HG03280 (cell line): ENCODE results near the gene PKP2.

ENCODE experiments used
- ATAC-seq: cut with Tn5 transposase; IDR thresholded peaks from one replicate; pipeline ENCODE4 v1.9.1; 2021; ENCODE audit warnings: mild to moderate bottlenecking, moderate library complexity; ENCODE audit not compliant: unreplicated experiment

The PKP2 gene

DNA sequence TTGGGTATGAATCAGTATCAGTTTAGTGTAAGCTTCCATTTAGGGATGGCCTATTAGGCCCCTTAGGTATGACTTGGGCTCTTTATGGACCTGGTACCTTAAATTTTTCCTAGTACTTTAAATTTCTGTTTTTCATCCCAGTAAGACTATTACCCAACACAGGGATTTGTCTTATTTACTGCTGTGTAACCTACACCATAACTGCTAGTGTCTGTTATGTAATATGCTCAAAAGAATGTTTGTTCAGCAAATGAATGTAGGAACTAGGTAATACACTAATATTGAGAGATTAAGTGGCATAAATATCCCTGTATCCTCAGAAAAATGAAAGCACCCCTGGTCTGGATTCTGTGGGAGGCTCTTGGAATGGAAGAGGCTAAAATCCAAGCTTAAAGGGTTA is 77.2 kb downstream of the PKP2 start:
- no peak for ATAC-seq

DNA sequence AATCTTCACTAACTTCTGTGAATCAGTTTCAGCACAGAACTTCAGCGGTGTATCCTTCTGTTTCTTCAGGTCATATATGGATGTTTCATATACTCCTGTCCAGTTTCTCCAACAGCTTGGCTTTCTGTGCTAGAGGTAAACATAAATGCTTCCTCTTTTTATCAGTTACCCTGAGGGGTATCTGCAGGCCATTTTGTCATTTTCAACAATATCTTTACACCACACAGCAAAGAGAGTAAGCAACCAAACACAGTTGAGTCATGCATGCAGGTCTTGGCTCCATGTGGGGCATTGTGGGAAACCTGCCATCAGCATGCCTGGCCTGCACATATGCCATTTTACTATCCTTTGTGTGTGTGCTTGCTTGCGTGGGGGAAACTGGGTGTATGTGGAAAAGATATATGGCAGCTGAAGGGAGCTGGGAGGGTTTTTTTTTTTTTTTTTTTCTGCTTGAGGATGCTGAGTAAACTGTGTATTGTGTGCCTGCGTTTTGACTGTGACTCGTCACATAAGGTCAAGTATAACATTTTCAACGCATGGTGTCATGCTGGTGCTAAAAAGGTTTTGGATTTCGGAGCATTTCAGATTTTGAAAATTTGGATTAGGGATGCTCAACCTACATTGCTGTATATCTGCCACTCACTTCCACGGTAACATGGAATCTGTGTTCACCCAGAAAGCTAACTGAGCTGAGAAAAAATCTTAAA is 84.7 kb downstream of the PKP2 start:
- no peak for ATAC-seq

DNA sequence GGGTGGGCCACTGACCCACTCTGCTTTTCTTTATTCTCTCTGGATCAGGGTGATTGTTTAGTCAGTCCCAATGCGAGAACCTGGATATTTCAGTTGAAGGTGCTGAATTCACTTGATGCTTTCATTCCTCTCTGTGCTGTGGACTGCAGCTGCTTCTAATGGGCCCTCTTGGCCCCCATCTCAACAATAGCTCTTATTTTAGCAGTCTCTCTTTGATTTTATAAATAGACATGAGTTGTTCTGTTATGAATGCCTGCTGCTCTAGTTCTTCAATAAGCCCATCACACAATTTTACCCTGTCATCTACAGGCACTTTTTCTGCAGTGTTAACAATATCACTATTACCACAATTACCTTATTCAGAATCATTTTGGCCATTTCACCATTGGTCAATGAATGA is 86.7 kb downstream of the PKP2 start:
- no peak for ATAC-seq

DNA sequence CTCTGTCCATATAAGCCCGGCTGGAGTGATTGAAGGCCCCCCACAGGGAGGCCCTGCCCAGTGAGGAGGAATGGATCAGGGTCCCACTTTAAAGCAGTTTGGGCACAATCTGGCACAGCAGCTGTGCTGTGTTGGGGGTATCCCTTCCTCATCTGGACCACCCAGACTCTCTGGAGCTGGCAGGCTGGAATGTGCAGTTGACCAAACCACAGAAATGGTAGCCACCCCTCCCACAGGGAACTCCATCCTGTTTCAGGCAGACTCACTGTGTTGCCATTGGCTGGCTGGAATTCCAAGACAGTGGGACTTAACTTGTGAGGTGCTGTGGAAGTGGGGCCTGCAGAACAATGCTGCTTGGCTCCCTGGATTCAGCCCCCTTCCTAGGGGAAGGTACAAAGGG is 87.4 kb downstream of the PKP2 start:
- no peak for ATAC-seq

DNA sequence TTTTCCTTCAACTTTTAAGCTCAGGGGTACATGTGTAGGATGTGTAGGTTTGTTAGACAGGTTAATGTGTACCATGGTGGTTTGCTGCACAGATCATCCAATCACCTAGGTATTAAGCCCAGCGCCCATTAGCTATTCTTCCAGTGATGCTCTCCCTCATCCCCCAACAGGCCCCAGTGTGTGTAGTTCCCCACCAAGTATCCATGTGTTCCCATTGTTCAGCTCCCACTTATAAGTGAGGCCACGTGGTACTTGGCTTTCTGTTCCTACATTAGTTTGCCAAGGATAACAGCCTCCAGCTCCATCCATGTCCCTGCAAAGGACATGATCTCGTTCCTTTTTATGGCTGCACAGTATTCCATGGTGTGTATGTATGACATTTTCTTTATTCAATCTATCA is 92.3 kb downstream of the PKP2 start:
- ATAC-seq = no peak

DNA sequence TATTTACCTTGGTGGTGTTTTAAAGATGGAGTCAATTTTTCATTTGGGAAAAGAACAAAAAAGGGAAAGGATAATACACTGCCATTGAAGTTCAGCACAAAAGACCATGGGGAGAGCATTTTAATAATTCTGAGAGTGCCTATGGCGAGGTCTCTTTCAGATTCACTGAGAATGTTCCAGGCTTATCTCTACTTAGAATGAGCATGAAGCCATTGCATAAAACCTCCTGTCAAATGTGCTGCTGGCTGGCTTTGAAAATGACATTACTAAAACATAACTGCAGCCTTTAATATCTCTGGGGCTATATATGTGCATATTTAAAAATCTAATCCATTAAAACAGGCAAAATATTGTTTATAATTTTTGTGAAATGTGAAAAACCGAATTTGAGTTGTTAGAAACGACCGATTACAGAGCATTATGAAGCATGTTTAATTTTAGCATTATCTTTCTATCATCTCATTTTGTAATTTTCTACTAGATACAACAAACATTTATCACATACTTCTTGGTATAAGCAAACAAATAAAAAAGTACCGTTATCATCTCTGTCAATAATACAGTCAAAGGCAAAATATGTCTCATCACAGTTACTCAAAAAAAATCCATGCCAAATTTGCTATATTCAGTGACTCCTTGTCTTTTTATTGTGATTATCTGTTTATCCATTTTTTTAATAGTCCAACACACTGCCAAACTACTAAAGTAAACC is 95.2 kb downstream of the PKP2 start:
- no peak for ATAC-seq

DNA sequence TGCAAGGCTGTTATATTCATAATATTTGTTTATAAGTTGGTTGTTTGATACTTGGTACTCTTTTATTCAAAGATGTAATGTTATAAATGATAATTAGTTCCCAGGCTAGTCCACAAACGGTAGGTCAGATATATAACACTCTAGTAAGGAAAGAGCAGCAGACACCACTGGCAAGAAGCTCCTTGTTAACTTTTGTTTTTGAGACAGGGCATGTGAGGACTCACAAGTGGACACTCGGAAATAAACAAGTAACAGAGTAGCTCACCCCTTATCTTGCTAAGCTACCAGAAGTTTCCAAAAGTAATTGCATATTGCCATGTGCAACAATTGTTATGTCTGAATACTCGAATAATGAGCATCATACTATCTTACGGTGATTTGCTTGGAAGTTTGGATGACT is 102.3 kb downstream of the PKP2 start:
- ATAC-seq = no peak

DNA sequence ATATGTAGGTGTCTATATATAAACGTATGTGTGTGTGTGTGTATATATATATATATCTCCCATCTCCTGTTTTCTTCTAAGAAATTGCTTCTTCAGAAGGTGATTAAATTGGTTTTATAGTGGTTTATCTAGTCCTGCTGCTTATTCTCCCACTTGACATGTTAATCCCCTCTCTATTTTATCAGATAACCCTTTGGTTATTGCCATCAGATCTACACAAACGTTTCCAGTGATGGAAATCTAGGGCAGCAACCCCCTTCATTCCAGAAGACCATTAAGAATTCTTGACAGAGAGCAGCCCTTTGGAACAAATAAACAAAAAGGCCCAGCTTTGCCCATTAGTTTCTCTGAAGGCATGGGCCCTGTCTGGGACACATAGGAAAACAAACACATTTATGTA is 106.7 kb downstream of the PKP2 start:
- no peak for ATAC-seq

DNA sequence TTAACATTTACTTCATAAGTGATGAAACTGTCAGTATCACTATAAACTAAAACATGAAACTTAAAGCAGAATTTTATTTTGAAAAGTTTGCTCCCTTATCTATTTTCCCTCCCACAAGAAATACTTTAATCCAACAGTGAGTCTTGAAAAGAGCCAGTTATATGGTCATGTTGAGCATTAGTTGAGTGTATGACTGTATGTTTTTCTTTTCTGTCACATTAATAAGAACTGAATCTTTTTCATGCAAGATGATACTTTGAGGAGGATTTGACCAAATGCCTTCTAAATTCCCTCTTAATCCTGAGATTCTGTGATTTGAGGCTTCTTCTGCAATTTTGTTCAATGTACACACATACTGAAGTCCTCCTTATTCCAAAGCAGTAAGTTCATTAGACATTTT is 107.1 kb downstream of the PKP2 start:
- no peak for ATAC-seq

DNA sequence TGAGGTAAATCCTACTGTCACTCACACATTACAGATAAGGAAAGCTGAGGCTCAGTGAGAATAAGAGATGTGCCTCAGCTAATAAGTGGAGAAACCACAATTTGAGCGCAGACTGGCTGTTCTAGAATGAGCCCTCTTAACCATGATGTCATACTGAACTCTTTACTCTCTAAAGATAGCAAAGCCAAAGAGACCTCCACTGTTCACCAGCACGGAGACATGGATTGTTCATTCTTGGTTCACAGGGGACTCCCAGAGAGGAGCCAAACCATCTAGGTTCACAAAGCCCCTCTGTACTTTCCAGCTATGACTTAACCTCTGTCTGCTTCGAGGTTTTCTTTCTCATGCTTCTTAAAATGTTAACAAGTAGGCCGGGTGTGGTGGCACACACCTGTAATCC is 108.2 kb downstream of the PKP2 start:
- no peak for ATAC-seq

DNA sequence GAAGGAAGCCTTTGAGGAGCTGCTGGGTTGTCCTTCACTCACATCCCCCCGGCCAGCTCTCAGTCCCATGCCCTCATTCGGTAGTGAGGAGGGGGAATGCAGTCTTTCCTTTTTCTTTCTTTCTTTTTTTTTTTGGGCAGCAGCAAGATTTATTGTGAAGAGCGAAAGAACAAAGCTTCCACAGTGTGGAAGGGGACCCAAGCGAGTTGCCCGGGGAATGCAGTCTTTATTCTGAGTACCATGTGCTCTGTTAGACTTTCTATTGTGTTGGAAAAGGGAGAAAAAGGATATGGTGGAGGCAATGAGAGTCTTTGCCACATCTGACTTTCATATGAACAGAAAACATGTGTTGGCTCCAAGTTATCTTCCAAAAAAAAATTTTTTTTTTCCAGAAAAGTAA is 111.0 kb downstream of the PKP2 start:
- ATAC-seq = no peak

DNA sequence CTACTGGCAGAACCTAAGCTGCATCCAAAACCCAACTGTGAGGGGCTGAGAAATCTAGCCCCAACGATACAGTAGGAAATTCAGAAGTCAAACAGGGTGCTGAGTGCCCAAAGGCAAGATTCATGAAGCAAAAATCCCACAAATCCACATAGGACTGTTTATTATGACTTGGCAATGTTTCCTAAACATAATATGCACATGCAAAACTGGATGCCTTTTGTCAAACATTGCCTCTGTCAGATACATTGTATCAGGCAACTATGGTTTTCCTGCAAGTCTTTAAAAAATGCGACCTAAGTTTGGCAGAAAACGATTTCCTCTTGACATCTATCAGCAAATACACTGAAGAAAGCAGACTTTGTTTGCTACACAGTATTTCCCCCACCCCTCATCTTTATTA is 113.5 kb downstream of the PKP2 start:
- no peak for ATAC-seq

DNA sequence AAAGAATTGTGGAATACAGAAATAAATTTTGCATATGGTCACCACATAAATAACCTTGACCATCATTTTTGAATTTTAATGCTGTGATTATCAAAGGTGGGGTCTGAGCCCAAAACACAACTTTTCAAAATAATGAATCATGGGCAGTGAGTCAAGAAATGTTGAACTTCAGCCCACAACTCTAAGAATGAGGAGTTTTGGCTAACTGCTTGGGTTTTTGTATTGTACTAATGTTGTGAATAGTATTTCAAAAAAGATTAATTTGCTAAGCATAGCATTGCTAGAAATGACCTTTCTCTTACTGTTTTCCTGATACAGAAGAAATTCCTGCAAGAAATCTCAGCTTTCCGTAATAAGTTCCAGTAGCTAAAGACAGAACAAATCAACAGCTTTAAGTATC is 116.5 kb downstream of the PKP2 start:
- ATAC-seq = no peak

DNA sequence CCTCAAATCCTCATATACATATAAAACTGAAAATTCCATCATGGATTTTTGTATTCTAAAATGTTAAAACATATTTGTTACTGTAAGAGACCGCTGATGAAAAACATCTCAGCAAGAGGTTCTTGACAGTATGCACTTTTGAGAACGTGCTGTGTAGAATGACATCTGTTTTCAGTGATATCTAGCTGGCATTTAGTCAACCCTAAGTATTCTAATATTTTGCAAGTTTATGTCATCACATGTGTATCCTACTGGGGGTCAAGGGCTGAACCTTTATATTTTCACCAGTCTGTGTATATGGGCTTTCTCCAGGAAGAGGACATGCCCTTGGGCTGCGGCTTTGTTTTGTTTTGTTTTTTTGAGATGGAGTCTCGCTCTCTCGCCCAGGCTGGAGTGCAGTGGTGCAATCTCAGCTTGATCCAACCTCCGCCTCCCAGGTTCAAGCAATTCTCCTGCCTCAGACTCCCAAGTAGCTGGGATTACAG is 118.8 kb downstream of the PKP2 start:
- ATAC-seq = no peak

DNA sequence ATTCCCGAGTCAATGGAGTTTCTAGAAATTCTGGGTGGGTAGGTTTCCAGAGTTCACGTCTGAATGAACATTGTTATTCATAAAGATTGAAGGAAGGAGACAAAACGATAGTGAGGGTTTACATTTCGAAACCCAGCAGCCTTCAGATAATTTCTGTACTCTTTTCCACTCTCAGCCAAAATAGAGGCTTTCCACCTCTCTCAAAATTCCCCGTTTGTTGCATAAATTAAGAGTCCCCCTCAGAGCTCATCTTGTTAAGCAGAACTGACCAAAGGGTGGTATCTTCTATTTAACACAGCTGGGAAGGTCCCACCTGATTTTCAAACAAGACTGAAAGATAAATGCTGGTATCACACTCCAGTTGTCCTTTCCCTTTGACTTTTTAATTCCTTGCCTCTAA is 119.4 kb downstream of the PKP2 start:
- no peak for ATAC-seq

DNA sequence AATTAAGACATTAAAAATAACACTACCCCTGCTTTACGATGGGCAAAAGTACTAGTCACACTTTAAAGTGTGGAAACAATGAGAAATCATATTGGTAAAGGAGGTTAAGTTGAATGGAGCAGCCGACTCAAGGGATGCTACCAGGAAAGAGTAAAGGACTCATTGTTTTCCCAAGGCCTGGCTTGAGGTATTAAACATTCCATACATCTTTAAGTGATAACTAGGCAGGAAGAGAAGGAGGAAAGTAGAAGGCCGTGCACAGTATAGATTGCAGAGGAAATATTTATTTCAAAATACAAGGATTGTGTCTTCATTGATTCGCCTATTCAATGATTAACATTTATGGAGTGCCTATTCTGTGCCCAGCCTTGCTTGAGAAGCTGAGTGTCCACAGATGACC is 120.3 kb downstream of the PKP2 start:
- ATAC-seq = no peak

DNA sequence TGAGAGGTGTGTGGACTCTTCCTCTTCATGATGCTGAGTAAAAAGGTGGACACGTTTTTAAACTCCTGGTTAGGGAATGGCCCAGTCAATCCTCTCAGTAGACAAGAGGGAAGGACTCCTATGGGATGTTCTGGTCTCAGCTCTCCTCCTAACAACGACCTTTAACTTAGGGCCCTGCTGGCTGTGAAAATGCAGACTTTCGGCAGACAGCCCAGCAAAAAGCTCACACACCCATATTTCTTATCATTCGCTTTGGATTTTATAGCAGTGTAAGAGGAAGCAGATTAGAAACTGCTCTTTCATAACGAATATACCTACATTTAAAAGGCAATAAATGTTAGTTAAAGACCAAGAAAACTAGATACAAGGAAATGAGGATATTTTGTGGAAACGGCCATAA is 122.9 kb downstream of the PKP2 start:
- no peak for ATAC-seq

DNA sequence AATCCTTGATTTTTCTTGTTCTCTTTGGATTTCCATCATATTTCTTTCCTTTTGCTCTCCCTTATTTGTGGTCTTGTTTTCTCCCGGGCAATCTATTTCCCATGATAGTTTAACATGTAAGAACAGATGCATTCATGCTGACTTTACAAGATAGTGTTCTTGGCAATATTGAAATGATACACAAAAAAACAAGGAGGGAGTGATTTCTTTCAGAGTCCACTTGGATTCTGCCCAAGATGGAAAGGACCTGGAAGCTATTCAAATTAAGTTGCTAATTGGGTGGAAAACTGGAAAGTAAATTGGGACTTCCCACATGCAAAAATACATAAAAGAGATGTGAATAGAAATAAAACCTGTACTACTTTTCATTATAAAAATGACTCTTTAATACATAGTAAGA is 126.4 kb downstream of the PKP2 start:
- ATAC-seq = no peak

DNA sequence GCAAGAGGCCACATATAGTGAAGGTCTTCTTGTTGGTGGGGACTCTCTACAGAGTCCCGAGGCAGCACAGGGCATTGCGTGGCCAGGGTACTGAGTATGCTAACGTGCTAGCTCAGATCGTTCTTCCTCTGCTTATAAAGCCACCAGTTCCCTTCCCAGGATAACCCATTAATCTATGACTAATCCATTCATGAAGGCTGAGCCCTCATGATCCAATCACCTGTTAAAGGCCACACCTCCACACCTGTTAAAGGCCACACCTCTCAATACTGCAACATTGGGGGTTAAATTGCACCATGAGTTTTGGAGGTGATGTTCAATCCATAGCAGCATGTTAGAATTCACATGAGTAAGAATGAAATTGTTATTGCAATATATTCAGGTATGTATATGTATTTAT is 128.1 kb downstream of the PKP2 start:
- ATAC-seq = no peak

DNA sequence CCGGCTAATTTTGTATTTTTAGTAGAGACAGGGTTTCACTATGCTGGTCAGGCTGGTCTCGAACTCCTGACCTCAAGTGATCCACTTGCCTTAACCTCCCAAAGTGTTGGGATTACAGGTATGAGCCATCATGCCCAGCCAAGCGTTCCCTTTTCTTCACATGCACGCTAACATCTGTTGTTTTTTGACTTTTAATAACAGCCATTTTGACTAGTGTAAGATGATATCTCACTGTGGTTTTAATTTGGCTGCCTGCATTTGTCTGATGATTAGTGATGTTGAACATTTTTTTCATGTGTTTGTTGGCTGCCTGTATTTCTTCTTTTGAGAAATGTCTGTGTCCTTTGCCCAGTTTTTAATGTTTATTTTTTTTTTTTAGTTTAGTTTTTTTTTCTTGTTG is 130.7 kb downstream of the PKP2 start:
- ATAC-seq = no peak

DNA sequence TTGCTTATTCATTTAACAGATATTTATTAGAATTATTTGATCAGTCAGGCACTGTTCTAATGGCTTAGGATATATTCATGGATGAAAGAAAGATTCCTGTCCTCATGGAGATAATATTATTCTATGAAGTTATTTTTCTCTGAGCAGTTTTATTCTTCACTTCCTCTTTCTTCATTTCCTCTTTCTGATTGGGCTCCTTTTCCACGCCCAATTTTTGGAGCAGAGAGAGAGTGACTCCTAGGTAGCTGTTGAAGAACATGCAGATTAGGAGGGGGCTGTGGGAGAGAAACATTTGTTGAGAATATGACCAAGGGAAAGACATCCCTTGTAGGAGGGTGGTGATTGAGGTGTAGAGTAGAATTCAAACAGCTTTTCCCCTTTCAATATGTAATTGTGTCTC is 134.9 kb downstream of the PKP2 start:
- no peak for ATAC-seq

DNA sequence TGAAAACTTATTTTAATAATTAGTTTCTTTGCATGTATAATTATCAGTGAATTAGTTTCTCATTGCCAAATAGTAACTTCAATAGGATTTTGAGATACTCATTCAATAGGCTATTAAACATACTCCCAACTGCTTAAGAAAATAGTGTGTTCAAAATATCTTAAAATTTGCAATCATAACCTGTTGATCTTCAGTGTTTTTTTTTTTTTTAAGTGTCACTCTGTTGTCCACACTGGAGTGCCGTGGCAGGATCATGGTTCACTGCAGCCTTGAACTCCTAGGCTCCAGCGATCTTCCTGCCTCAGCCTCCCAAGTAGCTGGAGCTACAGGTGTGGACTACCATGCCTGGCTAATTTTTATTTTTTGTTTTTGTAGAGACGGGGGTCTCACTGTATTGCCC is 139.4 kb downstream of the PKP2 start:
- no peak for ATAC-seq
